Measurements from ENCODE around the gene TMEM86B. TPM values are rescaled to one million over a fixed set of nuclear protein-coding genes. Genes with fewer than 3 reads are reported as not detected.

Gene TMEM86B
- total RNA-seq, 6 experiments from 2014 or later = 8.8 to 22.2 (median 14.0) TPM

GRCh38 chr19:55213547-55213946 is 15.0 kb downstream of the TMEM86B start:
- 56% methylated on average over 4 of the region's 7 CpGs for WGBS (ENCODE audit: insufficient coverage, low coverage, low lambda C conversion rate, missing lambda C conversion rate)
- TF ChIP-seq CTCF (IDR thresholded peaks at IDR 0.05) (no peak), POLR2A (IDR thresholded peaks at IDR 0.05) (no peak)
- ATAC-seq (no peak), DNase-seq (no peak)
- no peaks in the 10 kb centered on the region for H3K9me3 ChIP-seq
- H3K27me3 ChIP-seq = no peaks in the 10 kb centered on the region
- intact Hi-C loops (cut with DNase I) = no loop called here
- H3K4me3 ChIP-seq = no peak overlapping the region
- no peaks in the 10 kb centered on the region for H3K36me3 ChIP-seq
- H3K4me1 ChIP-seq = peaks cover 0 to 11% (median 0%) of the 10 kb centered on the region in 4 donors
- no peak overlapping the region for H3K27ac ChIP-seq

- Histone ChIP-seq H3K27me3 (no peaks in the 10 kb centered on the region), H3K27ac (no peak overlapping the region), H3K36me3 (no peaks in the 10 kb centered on the region), H3K9me3 (no peaks in the 10 kb centered on the region), H3K4me3 (no peak overlapping the region), H3K4me1 (peaks cover 0 to 9% (median 0%) of the 10 kb centered on the region in 4 donors)
- DNase-seq (peak in 1 of 3 donors; percentile 44), ATAC-seq (peak in 2 of 4 donors; percentile 27 to 50)
- WGBS (ENCODE audit: insufficient coverage, low coverage, low lambda C conversion rate, missing lambda C conversion rate) = 94% methylated on average over 3 of the region's 3 CpGs
- TF ChIP-seq POLR2A (IDR thresholded peaks at IDR 0.05) (no peak), CTCF (IDR thresholded peaks at IDR 0.05) (peak; percentile 22 to 43 (median 40))
- intact Hi-C loops (cut with DNase I) = no loop called here
Observed at GRCh38 chr19:55212447-55212846, 16.1 kb downstream of the TMEM86B start.

GRCh38 chr19:55209693-55210472 is 18.7 kb downstream of the TMEM86B start:
- 64% methylated on average over 11 of the region's 17 CpGs for WGBS (ENCODE audit: insufficient coverage, low coverage, low lambda C conversion rate, missing lambda C conversion rate)
- peak in 1 of 4 donors; percentile 63 for ATAC-seq
- peaks cover 0 to 7% (median 0%) of the 10 kb centered on the region in 4 donors for H3K4me1 ChIP-seq
- no peaks in the 10 kb centered on the region for H3K36me3 ChIP-seq
- H3K27me3 ChIP-seq = no peaks in the 10 kb centered on the region
- H3K27ac ChIP-seq = peak overlapping the region in 1 of 3 donors; percentile 67
- no peaks in the 10 kb centered on the region for H3K9me3 ChIP-seq
- DNase-seq = no peak
- no peak for TF ChIP-seq POLR2A (IDR thresholded peaks at IDR 0.05)
- TF ChIP-seq CTCF (IDR thresholded peaks at IDR 0.05) = no peak
- intact Hi-C loops (cut with DNase I) = no loop called here
- no peak overlapping the region for H3K4me3 ChIP-seq

GRCh38 chr19:55208880-55209692 is 19.5 kb downstream of the TMEM86B start, which contains the start of gene PTPRH:
PTPRH (minus strand) TSS chr19:55209501; CDS start chr19:55209433, 68 bp downstream.
- no peak within 1 kb of the TSS for H3K4me3 ChIP-seq

More at GRCh38 chr19:55208880-55209692, 19.5 kb downstream of the TMEM86B start, which contains the start of gene PTPRH:
- H3K4me1 ChIP-seq = peaks cover 0 to 7% (median 0%) of the 10 kb centered on the region in 4 donors
- peak within 1 kb of the TSS in 1 of 3 donors; percentile 67 for H3K27ac ChIP-seq
- H3K36me3 ChIP-seq = no peaks in the 10 kb centered on the region
- ATAC-seq = peak in 1 of 4 donors; percentile 25
- no peak for TF ChIP-seq CTCF (IDR thresholded peaks at IDR 0.05)
- no peak for TF ChIP-seq POLR2A (IDR thresholded peaks at IDR 0.05)
- intact Hi-C loops (cut with DNase I) = no loop called here
- no peaks in the 10 kb centered on the region for H3K9me3 ChIP-seq
- H3K27me3 ChIP-seq = no peaks in the 10 kb centered on the region
- peak in 1 of 3 donors; percentile 57 for DNase-seq
- WGBS (ENCODE audit: insufficient coverage, low coverage, low lambda C conversion rate, missing lambda C conversion rate) = 48% methylated on average over 3 of the region's 18 CpGs

Data from right lobe of liver (tissue), 6 donors.